ENCODE results near the gene INPP5K. TPM values are rescaled to one million over a fixed set of nuclear protein-coding genes. Genes with fewer than 3 reads are reported as not detected.
A peak's percentile ranks its signal among the peaks of the same experiment; 100 is the strongest.
"Not testable (repeated sequence)": the region's sequence is repeated elsewhere in the genome, so short reads cannot be mapped to it uniquely, and the experiment has no call there.

INPP5K gene
- total RNA-seq, 4 donors from 2014 or later, result 62.0 to 89.3 (median 76.1) TPM

DNA sequence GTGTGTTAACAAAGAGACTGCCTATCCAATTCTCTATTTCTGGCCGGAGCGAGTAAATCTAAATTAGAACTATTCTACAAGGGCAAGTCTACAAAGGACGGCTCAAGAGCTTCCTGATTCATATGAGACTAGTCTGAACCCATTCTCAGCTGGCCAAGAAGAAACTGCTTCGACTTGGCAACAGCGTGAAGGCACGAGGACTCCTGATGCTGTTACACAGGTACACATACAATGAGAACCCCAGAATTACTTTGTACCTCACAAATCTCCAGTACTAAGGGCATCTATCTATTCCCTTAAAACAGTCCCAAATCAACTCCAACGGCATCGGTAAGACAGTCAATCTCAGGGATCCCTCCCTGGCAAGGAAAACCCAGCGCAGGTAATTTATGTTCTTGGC is 61.9 kb downstream of the INPP5K start:
- 52% methylated on average over 9 of the region's 9 CpGs for WGBS
- Histone ChIP-seq H3K4me1 (peaks cover 39 to 59% (median 56%) of the 10 kb centered on the region in 4 donors), H3K4me3 (peak overlapping the region; percentile 71 to 88 (median 84)), H3K9me3 (no peaks in the 10 kb centered on the region), H3K36me3 (peaks cover 0 to 11% (median 6%) of the 10 kb centered on the region in 4 donors), H3K27ac (replicated peaks in 1 of 4) (peak overlapping the region; percentile 90 to 99 (median 90)), H3K27me3 (no peaks in the 10 kb centered on the region)
- intact Hi-C loops (cut with DNase I), result loop anchor here (5.0 kb wide), 2 partner anchors 63 to 87 kb away; partner anchors contain the start of gene INPP5K
- DNase-seq (ENCODE audit: extremely low spot score), result no peak
- TF ChIP-seq EP300 (IDR thresholded peaks at IDR 0.05) (no peak), POLR2A (IDR thresholded peaks at IDR 0.05; ENCODE audit: low read depth) (no peak), POLR2AphosphoS5 (IDR thresholded peaks at IDR 0.05) (no peak)
- TF ChIP-seq, protein P1, sequence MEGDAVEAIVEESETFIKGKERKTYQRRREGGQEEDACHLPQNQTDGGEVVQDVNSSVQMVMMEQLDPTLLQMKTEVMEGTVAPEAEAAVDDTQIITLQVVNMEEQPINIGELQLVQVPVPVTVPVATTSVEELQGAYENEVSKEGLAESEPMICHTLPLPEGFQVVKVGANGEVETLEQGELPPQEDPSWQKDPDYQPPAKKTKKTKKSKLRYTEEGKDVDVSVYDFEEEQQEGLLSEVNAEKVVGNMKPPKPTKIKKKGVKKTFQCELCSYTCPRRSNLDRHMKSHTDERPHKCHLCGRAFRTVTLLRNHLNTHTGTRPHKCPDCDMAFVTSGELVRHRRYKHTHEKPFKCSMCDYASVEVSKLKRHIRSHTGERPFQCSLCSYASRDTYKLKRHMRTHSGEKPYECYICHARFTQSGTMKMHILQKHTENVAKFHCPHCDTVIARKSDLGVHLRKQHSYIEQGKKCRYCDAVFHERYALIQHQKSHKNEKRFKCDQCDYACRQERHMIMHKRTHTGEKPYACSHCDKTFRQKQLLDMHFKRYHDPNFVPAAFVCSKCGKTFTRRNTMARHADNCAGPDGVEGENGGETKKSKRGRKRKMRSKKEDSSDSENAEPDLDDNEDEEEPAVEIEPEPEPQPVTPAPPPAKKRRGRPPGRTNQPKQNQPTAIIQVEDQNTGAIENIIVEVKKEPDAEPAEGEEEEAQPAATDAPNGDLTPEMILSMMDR (IDR thresholded peaks at IDR 0.05), result no peak

DNA sequence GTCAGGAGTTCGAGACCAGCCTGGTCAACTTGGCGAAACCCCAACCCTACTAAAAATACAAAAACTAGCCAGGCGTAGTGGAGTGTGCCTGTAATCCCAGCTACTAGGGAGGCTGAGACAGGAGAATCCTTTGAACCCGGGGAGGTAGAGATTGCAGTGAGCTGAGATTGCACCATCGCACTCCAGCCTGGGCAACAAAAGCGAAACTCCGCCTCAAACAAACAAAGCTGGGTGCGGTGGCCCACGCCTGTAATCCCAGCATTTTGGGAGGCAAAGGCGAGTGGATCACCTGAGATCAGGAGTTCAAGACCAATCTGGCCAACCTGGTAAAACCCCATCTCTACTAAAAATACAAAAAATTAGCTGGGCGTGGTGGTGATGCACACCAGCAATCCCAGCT is 62.7 kb downstream of the INPP5K start:
- not testable (repeated sequence) for H3K9me3 ChIP-seq; H3K4me3 ChIP-seq; H3K27me3 ChIP-seq; DNase-seq (ENCODE audit: extremely low spot score)
- Histone ChIP-seq H3K4me1 (peaks cover 45 to 67% (median 64%) of the 10 kb centered on the region in 4 donors), H3K36me3 (peaks cover 0 to 11% (median 6%) of the 10 kb centered on the region in 4 donors), H3K27ac (replicated peaks in 1 of 4) (peak overlapping the region in 3 of 4 donors; percentile 90 to 99 (median 90))
- 93% methylated on average over 11 of the region's 11 CpGs for WGBS
- intact Hi-C loops (cut with DNase I), result loop anchor here (5.0 kb wide), 2 partner anchors 64 to 86 kb away; partner anchors contain the start of gene INPP5K

DNA sequence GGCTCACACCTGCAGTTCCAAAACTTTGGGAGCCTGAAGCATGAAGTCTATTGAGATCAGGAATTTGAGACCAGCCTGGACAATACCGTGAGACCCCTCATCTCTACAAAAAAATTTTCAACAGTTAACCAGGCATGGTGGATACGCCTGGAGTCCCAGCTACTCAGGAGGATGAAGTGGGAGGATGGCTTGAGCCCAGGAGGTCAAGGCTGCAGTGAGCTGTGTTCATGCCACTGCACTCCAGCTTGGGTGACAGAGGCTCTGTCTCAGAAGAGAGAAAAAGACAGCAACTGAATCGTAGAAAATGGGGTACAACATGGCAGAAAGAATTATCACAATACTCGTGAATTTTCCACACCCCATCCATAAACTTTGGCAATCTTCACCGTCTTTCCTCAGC is 63.6 kb downstream of the INPP5K start:
- H3K27me3 ChIP-seq, result no peaks in the 10 kb centered on the region
- intact Hi-C loops (cut with DNase I), result loop anchor here (5.0 kb wide), 2 partner anchors 64 to 86 kb away; partner anchors contain the start of gene INPP5K
- H3K9me3 ChIP-seq, result no peaks in the 10 kb centered on the region
- peaks cover 0 to 11% (median 6%) of the 10 kb centered on the region in 4 donors for H3K36me3 ChIP-seq
- H3K4me3 ChIP-seq, result no peak overlapping the region
- 71% methylated on average over 5 of the region's 5 CpGs for WGBS
- H3K4me1 ChIP-seq, result peaks cover 53 to 74% (median 71%) of the 10 kb centered on the region in 4 donors
- TF ChIP-seq, protein P1 (IDR thresholded peaks at IDR 0.05), result no peak
- TF ChIP-seq POLR2AphosphoS5 (IDR thresholded peaks at IDR 0.05) (no peak), POLR2A (IDR thresholded peaks at IDR 0.05; ENCODE audit: low read depth) (no peak), EP300 (IDR thresholded peaks at IDR 0.05) (no peak)
- peak overlapping the region in 2 of 4 donors; percentile 2 to 27 for H3K27ac ChIP-seq (replicated peaks in 1 of 4)
- DNase-seq (ENCODE audit: extremely low spot score), result no peak

DNA sequence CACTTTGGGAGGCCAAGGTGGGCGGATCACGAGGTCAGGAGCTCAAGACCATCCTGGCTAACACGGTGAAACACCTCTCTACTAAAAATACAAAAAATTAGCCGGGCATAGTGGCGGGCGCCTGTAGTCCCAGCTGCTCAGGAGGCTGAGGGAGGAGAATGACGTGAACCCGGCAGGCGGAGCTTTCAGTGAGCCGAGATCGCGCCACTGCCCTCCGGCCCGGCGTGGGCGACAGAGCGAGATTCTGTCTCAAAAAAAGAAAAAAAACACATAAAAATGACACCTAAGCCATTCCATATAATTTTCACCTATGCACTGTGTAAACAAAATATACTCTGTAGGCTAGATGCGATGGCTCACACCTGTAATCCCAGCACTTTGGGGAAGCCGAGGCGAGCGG is 66.2 kb downstream of the INPP5K start:
- 97% methylated on average over 21 of the region's 21 CpGs for WGBS
- H3K4me1 ChIP-seq, result peaks cover 73 to 89% (median 87%) of the 10 kb centered on the region in 4 donors

DNA sequence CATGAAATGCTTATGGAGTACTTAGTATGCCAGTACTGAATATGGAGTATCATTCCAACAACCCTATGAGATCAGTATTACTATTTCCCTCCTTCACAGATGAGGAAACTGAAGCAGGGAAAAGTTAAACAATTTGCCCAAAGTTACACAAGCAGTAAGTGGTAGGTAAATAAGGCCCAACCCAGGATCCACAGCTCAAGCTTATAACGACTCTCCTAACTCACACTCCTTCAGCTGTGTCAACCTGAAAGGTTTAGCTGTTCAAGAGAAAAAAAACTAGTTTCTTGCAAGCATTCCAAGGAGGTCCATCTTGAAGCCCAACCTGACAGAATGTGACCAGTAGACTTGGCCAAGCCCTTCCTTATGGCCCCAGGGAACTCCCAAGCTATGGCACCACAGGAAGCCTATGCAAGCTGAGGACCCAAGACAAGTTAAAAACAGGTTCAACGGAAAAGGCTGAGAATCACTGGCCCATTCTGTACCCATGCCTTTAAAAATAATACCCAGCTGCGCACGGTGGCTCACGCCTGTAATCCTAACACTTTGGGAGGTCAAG is 66.9 kb downstream of the INPP5K start:
- Histone ChIP-seq H3K27me3 (no peaks in the 10 kb centered on the region), H3K4me1 (peaks cover 70 to 87% (median 81%) of the 10 kb centered on the region in 4 donors), H3K4me3 (no peak overlapping the region), H3K27ac (replicated peaks in 1 of 4) (no peak overlapping the region), H3K9me3 (no peaks in the 10 kb centered on the region), H3K36me3 (peaks cover 0 to 13% (median 8%) of the 10 kb centered on the region in 4 donors)
- TF ChIP-seq, protein P1 (IDR thresholded peaks at IDR 0.05), result no peak
- no peak for TF ChIP-seq POLR2A (IDR thresholded peaks at IDR 0.05; ENCODE audit: low read depth)
- TF ChIP-seq POLR2AphosphoS5 (IDR thresholded peaks at IDR 0.05), result no peak
- TF ChIP-seq EP300 (IDR thresholded peaks at IDR 0.05), result no peak
- 89% methylated on average over 5 of the region's 5 CpGs for WGBS
- intact Hi-C loops (cut with DNase I), result no loop called here
- DNase-seq (ENCODE audit: extremely low spot score), result no peak

More for the DNA sequence above, 66.2 kb downstream of the INPP5K start:
- not testable (repeated sequence) for H3K4me3 ChIP-seq; DNase-seq (ENCODE audit: extremely low spot score); H3K27ac ChIP-seq (replicated peaks in 1 of 4); H3K27me3 ChIP-seq; H3K9me3 ChIP-seq
- intact Hi-C loops (cut with DNase I), result loop anchor here (5.0 kb wide), 2 partner anchors 67 to 83 kb away; partner anchors contain the start of gene INPP5K
- H3K36me3 ChIP-seq, result peaks cover 0 to 13% (median 8%) of the 10 kb centered on the region in 4 donors
